ENCODE data around the gene DISP2. TPM values are rescaled to one million over a fixed set of nuclear protein-coding genes. Genes with fewer than 3 reads are reported as not detected.

Gene DISP2
- total RNA-seq, 1 experiment from 2014 or later, result 1.3 TPM

DNA sequence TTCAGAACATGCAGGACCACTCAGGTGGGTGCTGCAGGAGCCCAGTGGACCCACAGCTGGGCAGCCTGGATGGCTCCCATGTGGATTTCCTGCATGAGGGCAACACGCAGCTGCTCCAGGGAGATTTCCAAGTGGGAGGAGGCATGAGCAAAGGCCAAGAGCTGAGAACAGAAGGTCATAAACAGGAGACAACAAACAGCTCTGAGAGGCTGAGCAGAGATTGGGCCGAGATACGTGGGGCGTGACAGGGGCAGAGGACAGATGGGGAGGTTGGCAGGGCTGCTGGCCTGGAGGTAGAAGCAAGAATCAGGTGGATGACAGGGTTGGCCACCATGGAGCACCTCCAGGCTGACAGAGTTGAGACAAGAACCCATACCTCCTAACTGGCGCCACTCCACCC, 4.3 kb upstream of the DISP2 start:
- Histone ChIP-seq H4K91ac (ENCODE audit: insufficient read length, low read depth, low read length) (no peak overlapping the region), H2AFZ (ENCODE audit: low read length) (no peak overlapping the region), H3K23ac (ENCODE audit: insufficient read length, low read depth, low read length) (no peak overlapping the region), H3K27me3 (ENCODE audit: insufficient read depth, low read length) (no peaks in the 10 kb centered on the region; the same call in 1 of the 2 replicates), H3K23me2 (ENCODE audit: insufficient read length, low read depth, low read length, poor library complexity, severe bottlenecking) (peaks cover 8% of the 10 kb centered on the region), H3K9me3 (ENCODE audit: control insufficient read depth, low read depth, low read length) (no peaks in the 10 kb centered on the region), H4K20me1 (ENCODE audit: control insufficient read depth, insufficient read depth, insufficient read length) (no peaks in the 10 kb centered on the region), H2BK120ac (ENCODE audit: low read depth, low read length, poor library complexity, severe bottlenecking) (no peak overlapping the region), H3K79me1 (ENCODE audit: insufficient read depth, low read depth, low read length, poor library complexity, severe bottlenecking) (no peaks in the 10 kb centered on the region), H3T11ph (ENCODE audit: low read length) (no peak overlapping the region), H3K4me1 (ENCODE audit: insufficient read depth, low read length) (no peaks in the 10 kb centered on the region; the same call in 1 of the 2 replicates), H2BK20ac (ENCODE audit: low read depth, low read length, poor library complexity, severe bottlenecking) (no peak overlapping the region), H3K79me2 (ENCODE audit: insufficient read depth, low read length) (no peaks in the 10 kb centered on the region), H4K5ac (ENCODE audit: insufficient read length, low read depth, low read length) (no peak overlapping the region), H2BK5ac (ENCODE audit: insufficient read length, low read length) (no peak overlapping the region), H3K9ac (ENCODE audit: extremely low read depth, insufficient read length, low read length) (no peak overlapping the region), H3K56ac (ENCODE audit: insufficient read length, low read depth, low read length) (no peak overlapping the region), H3K4ac (ENCODE audit: low read depth, low read length) (no peak overlapping the region), H4K8ac (replicated peaks; ENCODE audit: insufficient read length, low read depth, low read length) (no peak overlapping the region), H2BK12ac (ENCODE audit: insufficient read length, low read depth, low read length) (no peak overlapping the region), H3K4me2 (ENCODE audit: insufficient read depth, insufficient read length, low read length) (no peak overlapping the region), H2AK5ac (ENCODE audit: insufficient read length, low read length) (no peak overlapping the region), H3K27ac (ENCODE audit: insufficient read length, low read depth, low read length) (no peak overlapping the region), H3K18ac (ENCODE audit: insufficient read length, low read depth, low read length) (no peak overlapping the region), H2BK15ac (ENCODE audit: low read depth, low read length) (no peak overlapping the region), H3K14ac (ENCODE audit: insufficient read depth, low read length) (no peak overlapping the region)
- H3K4me1 Mint-ChIP-seq, result peaks cover 23 to 34% of the 10 kb centered on the region in 2 experiments
- WGBS (ENCODE audit: extremely low coverage, insufficient read length, low lambda C conversion rate), result no CpG with 5 or more reads among the region's 5 CpGs
- no peaks in the 10 kb centered on the region for H3K9me3 Mint-ChIP-seq
- H3K4me3 Mint-ChIP-seq, result 0 out of 5 replicates have a peak overlapping the region, but pooled peaks of 1 of the 2 experiments have one; percentile 1
- peaks cover 27% of the 10 kb centered on the region for H3K27me3 Mint-ChIP-seq (ENCODE audit: low read depth)
- H3K27ac Mint-ChIP-seq, result no peak overlapping the region
- TF ChIP-seq, protein P1, sequence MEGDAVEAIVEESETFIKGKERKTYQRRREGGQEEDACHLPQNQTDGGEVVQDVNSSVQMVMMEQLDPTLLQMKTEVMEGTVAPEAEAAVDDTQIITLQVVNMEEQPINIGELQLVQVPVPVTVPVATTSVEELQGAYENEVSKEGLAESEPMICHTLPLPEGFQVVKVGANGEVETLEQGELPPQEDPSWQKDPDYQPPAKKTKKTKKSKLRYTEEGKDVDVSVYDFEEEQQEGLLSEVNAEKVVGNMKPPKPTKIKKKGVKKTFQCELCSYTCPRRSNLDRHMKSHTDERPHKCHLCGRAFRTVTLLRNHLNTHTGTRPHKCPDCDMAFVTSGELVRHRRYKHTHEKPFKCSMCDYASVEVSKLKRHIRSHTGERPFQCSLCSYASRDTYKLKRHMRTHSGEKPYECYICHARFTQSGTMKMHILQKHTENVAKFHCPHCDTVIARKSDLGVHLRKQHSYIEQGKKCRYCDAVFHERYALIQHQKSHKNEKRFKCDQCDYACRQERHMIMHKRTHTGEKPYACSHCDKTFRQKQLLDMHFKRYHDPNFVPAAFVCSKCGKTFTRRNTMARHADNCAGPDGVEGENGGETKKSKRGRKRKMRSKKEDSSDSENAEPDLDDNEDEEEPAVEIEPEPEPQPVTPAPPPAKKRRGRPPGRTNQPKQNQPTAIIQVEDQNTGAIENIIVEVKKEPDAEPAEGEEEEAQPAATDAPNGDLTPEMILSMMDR (conservative IDR thresholded peaks at IDR 0.05), result no peak
- H3K36me3 Mint-ChIP-seq (ENCODE audit: insufficient read depth in 1 of 3, low read depth in 3 of 3), result no peaks in the 10 kb centered on the region
- DNase-seq, result no peak
